Smooth muscle cell of the umbilical artery (primary cell): ENCODE results near the gene KCNJ9. TPM values are rescaled to one million over a fixed set of nuclear protein-coding genes. Genes with fewer than 3 reads are reported as not detected.

Experiments
- total RNA-seq: library from RNA; depleted of rRNA; stranded (reverse); fragments of >200 nt; gene quantifications from 2 replicates; pipeline ENCODE4 v1.2.3, GENCODE V29; 2014

The KCNJ9 gene
- not detected in 2 replicates for total RNA-seq

DNA sequence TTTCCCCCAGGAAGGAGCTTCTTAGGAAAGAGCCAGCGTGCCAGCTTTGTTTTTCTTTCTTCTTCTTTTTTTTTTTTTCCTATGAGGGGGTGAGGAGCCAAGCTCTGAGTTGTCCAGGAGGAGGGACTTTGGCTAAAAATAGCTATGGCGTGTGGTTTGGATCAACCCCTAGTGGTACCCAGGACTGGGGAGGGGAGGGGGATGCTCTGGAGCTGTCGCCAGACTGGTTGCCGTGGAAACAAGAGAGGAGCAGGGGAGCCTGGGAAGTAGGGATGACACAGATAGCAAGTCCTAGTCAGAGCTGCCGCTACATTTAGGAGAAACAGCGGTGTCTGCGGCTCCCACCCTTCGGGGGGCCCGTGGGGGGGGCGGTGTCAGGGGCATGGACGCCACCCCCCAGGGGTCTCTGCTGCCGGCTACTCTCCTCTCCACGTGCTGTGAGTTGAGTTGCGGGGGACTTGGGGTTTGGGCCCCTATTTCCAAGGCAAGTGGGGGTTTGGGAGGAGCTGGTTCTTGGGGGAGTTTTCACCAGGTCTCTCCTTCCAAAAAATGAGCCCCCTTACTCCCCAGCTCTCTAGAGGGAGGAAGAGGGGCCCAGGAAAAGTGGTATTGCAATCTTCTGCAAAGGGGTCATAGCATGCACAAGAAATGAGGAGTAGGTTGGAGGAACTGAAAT is at the start of gene KCNJ9:
Gene KCNJ9, plus strand, starts transcription at position 278 of the 676 bp plus-strand sequence. CDS start 2,493 bp downstream, outside the sequence.

DNA sequence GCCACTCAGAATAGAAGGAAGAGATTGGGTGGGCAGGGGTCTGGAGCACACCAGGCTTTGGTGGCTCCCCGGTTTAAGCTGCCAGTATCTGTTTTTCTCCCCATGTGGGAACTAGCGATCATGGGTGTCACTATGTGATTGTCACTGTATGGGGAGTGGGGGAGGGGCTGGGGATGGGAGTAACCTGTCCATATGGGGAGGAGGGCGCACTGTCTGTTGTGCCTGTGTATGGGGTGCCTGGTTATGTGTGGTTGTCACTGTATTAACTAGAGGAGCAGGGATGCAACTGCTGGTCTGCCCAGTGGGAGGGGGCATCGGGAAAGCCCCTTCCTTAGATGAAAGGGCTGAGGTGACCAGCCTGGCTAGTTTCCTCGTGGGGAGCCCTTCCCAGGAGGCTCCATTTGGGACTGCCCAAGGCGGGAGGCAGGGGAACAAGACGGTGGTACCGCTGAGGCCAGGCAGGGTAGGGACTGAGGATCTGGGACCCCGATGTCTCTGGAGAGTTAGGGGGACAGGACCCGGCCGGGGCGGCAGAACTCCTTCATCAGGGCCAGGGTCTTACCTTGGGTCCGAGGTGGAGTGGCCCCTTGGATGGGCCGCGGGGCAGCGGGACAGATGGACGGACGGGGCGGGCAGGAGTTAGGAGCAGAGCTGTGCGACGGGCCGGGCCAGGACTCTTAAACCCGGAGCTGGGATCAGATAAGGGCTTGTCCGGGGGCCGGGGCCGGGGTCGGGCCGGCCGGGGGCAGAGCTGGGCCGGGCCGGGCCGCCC is 11.7 kb upstream of the KCNJ9 start, which contains the start of gene KCNJ10:
Gene KCNJ10, minus strand, starts transcription at position 701 of the 772 bp plus-strand sequence. CDS start 27,628 bp downstream, outside the sequence.

DNA sequence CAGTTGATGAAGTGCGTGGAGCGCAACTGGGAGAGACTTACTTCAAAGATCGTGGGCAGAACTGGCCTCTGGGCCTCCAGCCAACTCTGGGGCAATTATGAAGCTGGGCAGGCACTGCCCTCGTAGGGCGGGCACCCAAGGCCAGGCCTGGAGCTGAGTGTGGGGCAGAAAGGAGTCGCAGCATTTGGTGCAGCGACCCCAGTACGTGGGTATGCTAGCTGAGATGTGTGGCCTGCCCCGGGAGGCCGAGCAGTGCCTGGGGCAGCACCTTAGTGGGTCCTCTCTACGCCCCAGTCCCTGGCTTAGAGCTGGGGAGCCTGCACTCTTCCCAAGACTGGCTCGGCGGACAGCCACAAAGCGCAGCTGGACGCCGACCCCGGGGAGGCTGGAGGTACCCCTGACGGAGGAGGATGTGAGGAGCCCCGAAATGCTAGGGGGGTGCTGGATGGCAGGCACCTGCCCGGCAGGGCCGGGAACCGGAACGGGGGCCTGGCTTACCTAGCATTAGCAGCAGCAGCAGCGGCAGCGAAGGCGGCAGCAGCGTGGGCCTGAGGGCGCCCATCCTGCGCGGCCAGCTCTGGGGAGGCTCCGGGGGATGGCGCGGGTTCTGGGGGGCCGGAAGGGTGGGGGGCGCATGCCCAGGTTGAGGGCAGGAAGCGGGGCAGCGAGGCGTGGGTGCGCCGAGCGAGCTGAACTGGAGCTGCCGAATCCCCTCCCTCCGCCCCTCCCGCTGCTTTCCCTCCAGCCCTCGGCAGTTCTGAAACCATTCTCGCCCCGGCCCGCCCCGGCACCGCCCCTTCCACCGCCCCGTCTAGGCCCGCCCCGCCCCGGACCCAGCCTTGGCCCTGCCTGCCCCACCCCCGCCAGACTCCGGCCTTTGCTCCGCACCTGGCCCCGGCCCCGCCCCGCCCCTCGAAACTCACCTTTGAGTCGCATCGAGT is 16.8 kb downstream of the KCNJ9 start, which contains the start of gene IGSF8:
Gene IGSF8, minus strand, starts transcription at position 709 of the 941 bp plus-strand sequence. Its CDS starts 147 bp downstream, at position 562.

DNA sequence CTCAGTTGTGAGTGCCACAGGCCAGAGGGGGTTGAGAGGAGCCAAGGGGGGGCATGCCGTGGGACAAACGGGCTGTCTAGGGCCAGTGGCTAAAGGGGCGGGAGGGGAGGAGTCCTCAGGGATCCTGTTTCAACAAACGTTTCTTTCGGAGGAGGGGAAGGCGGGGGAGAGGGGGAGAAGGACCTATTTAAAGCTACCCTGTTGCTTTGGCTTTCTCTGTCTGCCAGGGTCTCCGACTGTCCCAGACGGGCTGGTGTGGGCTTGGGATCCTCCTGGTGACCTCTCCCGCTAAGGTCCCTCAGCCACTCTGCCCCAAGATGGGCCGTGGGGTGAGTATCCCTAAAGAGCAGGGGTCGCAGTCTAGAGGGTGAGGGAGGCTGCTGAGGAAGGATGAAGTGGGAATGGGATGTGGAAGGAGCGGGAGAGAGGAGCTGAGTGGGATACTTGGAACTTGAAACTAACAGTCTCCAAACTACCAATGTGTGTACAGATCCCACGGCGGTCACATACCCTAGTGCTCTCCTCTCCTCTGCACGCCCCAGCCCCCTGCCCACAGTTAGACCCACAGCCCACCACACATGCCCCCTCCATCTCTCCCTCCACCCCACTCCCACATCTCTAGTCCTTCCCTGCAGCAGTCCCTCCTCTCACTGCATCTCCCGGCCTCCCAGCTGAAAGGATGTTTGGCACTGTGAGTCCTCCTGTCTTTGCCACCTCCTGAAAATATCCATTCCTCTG is 34.4 kb downstream of the KCNJ9 start, which contains the start of gene ATP1A2:
Gene ATP1A2, plus strand, starts transcription at position 215 of the 738 bp plus-strand sequence. Its CDS starts 103 bp downstream, at position 318.

Other genes starting within 250 kb of the KCNJ9 start
- 0.23 TPM in 1 of 2 replicates, not detected in the other for gene VSIG8, start 218.9 kb upstream of the KCNJ9 start, total RNA-seq
- gene CFAP45, start 181.4 kb upstream of the KCNJ9 start, total RNA-seq: under 0.01 and 0.55 TPM in 2 replicates
- gene TAGLN2, start 156.0 kb upstream of the KCNJ9 start, total RNA-seq: 163 and 379 TPM in 2 replicates
- not detected in 2 replicates for gene IGSF9, start 135.9 kb upstream of the KCNJ9 start, total RNA-seq
- 0.09 TPM in 1 of 2 replicates, not detected in the other for gene SLAMF9, start 127.3 kb upstream of the KCNJ9 start, total RNA-seq
- gene PIGM, start 49.5 kb upstream of the KCNJ9 start, total RNA-seq: 3.7 and 4.8 TPM in 2 replicates
- not detected in 2 replicates for gene KCNJ10, start 11.4 kb upstream of the KCNJ9 start, total RNA-seq
- gene IGSF8, start 17.1 kb downstream of the KCNJ9 start, total RNA-seq: 53.2 and 56.4 TPM in 2 replicates
- gene ATP1A2, start 34.2 kb downstream of the KCNJ9 start, total RNA-seq: under 0.01 TPM in 1 of 2 replicates, not detected in the other
- gene ATP1A4, start 70.1 kb downstream of the KCNJ9 start, total RNA-seq: not detected in 2 replicates
- gene CASQ1, start 109.0 kb downstream of the KCNJ9 start, total RNA-seq: 0.09 TPM in 1 of 2 replicates, not detected in the other
- gene PEA15, start 123.8 kb downstream of the KCNJ9 start, total RNA-seq: 71.9 and 168 TPM in 2 replicates
- gene DCAF8, start 181.0 kb downstream of the KCNJ9 start, total RNA-seq: 67.1 and 81.3 TPM in 2 replicates
- 40.2 and 46.9 TPM in 2 replicates for gene PEX19, start 203.6 kb downstream of the KCNJ9 start, total RNA-seq